ENCODE data around the gene CISH.

The CISH gene

GRCh38 chr3:50652709-50653108 lies 41.1 kb upstream of the CISH start:
- Histone ChIP-seq H3K4me1 (ENCODE audit: control insufficient read depth, low read length) (no peaks in the 10 kb centered on the region), H3K4me3 (ENCODE audit: low read length) (no peak overlapping the region), H3K27ac (ENCODE audit: low read depth, low read length) (no peak overlapping the region), H3K79me2 (ENCODE audit: control insufficient read depth, low read length) (no peaks in the 10 kb centered on the region), H3K9me2 (replicated peaks; ENCODE audit: control insufficient read depth, low read length) (no peaks in the 10 kb centered on the region), H3K27me3 (ENCODE audit: control insufficient read depth, low read length) (no peaks in the 10 kb centered on the region), H3K9me3 (ENCODE audit: control insufficient read depth, insufficient read depth, low read length) (no peaks in the 10 kb centered on the region), H3F3A (ENCODE audit: control insufficient read depth, insufficient read depth) (no peaks in the 10 kb centered on the region), H3K36me3 (ENCODE audit: control insufficient read depth, low read length) (no peaks in the 10 kb centered on the region), H4K20me1 (ENCODE audit: control insufficient read depth, insufficient read depth, low read depth, low read length) (no peaks in the 10 kb centered on the region), H3K4me2 (ENCODE audit: low read length) (no peak overlapping the region)
- TF ChIP-seq, protein P1, sequence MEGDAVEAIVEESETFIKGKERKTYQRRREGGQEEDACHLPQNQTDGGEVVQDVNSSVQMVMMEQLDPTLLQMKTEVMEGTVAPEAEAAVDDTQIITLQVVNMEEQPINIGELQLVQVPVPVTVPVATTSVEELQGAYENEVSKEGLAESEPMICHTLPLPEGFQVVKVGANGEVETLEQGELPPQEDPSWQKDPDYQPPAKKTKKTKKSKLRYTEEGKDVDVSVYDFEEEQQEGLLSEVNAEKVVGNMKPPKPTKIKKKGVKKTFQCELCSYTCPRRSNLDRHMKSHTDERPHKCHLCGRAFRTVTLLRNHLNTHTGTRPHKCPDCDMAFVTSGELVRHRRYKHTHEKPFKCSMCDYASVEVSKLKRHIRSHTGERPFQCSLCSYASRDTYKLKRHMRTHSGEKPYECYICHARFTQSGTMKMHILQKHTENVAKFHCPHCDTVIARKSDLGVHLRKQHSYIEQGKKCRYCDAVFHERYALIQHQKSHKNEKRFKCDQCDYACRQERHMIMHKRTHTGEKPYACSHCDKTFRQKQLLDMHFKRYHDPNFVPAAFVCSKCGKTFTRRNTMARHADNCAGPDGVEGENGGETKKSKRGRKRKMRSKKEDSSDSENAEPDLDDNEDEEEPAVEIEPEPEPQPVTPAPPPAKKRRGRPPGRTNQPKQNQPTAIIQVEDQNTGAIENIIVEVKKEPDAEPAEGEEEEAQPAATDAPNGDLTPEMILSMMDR (IDR thresholded peaks at IDR 0.05; ENCODE audit: low read depth, low read length, poor library complexity, severe bottlenecking), result peak; percentile 72
- TF ChIP-seq EZH2phosphoT487 (IDR thresholded peaks at IDR 0.05; ENCODE audit: borderline replicate concordance, low read length), result no peak

DNA sequence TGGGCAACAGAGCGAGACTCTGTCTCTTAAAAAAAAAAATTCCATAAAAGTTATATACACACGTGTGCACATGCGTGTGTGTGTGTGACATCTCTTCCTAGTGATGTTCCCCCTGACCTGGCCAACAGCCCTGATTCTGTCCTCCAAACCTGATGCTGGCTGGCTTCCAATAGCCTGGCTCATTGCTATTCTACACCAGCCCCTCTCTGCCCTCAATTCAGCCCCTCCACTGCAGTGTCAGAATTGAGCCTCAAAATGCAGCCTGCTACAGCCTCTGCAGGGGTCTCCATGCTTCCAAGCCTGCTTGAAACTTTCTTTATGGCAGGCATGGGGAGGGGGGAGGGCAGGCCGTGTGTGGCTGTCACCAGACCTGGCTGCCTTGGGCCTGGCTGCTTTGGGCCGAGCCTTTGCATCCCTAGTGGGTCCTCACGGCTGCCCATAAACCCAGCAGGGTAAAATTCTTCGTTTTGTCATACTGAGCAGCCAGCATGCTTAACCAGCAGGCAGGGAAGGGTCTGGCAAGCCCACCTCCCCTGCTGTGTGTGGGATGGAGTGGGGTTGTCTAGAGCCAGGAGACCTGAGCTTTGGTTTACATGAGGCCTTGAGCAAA lies 40.5 kb upstream of the CISH start:
- Histone ChIP-seq H3K79me2 (ENCODE audit: control insufficient read depth, low read length) (no peaks in the 10 kb centered on the region), H3F3A (ENCODE audit: control insufficient read depth, insufficient read depth) (no peaks in the 10 kb centered on the region), H3K36me3 (ENCODE audit: control insufficient read depth, low read length) (no peaks in the 10 kb centered on the region), H3K4me2 (ENCODE audit: low read length) (no peak overlapping the region), H3K9me3 (ENCODE audit: control insufficient read depth, insufficient read depth, low read length) (no peaks in the 10 kb centered on the region), H3K4me1 (ENCODE audit: control insufficient read depth, low read length) (no peaks in the 10 kb centered on the region), H4K20me1 (ENCODE audit: control insufficient read depth, insufficient read depth, low read depth, low read length) (no peaks in the 10 kb centered on the region), H3K27ac (ENCODE audit: low read depth, low read length) (no peak overlapping the region), H3K9me2 (replicated peaks; ENCODE audit: control insufficient read depth, low read length) (no peaks in the 10 kb centered on the region), H3K27me3 (ENCODE audit: control insufficient read depth, low read length) (no peaks in the 10 kb centered on the region), H3K4me3 (ENCODE audit: low read length) (no peak overlapping the region)
- TF ChIP-seq, protein P1 (IDR thresholded peaks at IDR 0.05; ENCODE audit: low read depth, low read length, poor library complexity, severe bottlenecking), result no peak
- no peak for TF ChIP-seq EZH2phosphoT487 (IDR thresholded peaks at IDR 0.05; ENCODE audit: borderline replicate concordance, low read length)

DNA sequence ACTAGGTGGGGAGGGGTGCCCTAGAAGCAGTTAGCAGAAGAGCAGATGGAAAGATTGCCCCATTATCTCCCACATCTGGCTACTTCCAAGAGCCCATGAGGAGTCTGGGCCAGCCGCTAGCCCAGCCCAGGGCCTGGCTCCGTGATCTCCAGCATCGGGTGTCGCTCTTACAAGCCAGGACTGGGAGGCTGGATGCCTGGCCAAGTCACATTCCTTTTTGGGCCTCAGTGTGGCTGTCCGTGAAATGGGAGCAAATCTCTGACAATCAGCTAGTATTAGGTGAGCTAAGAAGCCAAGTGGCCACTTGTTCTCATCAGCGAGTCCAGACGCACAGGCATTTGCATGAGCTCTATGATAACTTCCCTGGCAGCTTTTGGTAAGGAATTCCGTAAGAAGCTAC lies 39.9 kb upstream of the CISH start:
- H3K9me2 ChIP-seq (replicated peaks; ENCODE audit: control insufficient read depth, low read length), result no peaks in the 10 kb centered on the region
- no peaks in the 10 kb centered on the region for H3K79me2 ChIP-seq (ENCODE audit: control insufficient read depth, low read length)
- no peak overlapping the region for H3K4me2 ChIP-seq (ENCODE audit: low read length)
- H3K27me3 ChIP-seq (ENCODE audit: control insufficient read depth, low read length), result no peaks in the 10 kb centered on the region
- no peaks in the 10 kb centered on the region for H4K20me1 ChIP-seq (ENCODE audit: control insufficient read depth, insufficient read depth, low read depth, low read length)
- H3F3A ChIP-seq (ENCODE audit: control insufficient read depth, insufficient read depth), result no peaks in the 10 kb centered on the region
- H3K4me3 ChIP-seq (ENCODE audit: low read length), result no peak overlapping the region
- no peaks in the 10 kb centered on the region for H3K9me3 ChIP-seq (ENCODE audit: control insufficient read depth, insufficient read depth, low read length)
- no peaks in the 10 kb centered on the region for H3K36me3 ChIP-seq (ENCODE audit: control insufficient read depth, low read length)
- no peaks in the 10 kb centered on the region for H3K4me1 ChIP-seq (ENCODE audit: control insufficient read depth, low read length)
- H3K27ac ChIP-seq (ENCODE audit: low read depth, low read length), result no peak overlapping the region
- TF ChIP-seq, protein P1 (IDR thresholded peaks at IDR 0.05; ENCODE audit: low read depth, low read length, poor library complexity, severe bottlenecking), result no peak
- no peak for TF ChIP-seq EZH2phosphoT487 (IDR thresholded peaks at IDR 0.05; ENCODE audit: borderline replicate concordance, low read length)

Data from DOHH2 (cell line).